HG03571 (cell line): Measurements from ENCODE around the gene ASMTL.
"Not testable (repeated sequence)": the region's sequence is repeated elsewhere in the genome, so short reads cannot be mapped to it uniquely, and the experiment has no call there.

ENCODE experiments used
- ATAC-seq: cut with Tn5 transposase; IDR thresholded peaks from one replicate; pipeline ENCODE4 v1.9.1; 2021; ENCODE audit not compliant: unreplicated experiment

Gene ASMTL

DNA sequence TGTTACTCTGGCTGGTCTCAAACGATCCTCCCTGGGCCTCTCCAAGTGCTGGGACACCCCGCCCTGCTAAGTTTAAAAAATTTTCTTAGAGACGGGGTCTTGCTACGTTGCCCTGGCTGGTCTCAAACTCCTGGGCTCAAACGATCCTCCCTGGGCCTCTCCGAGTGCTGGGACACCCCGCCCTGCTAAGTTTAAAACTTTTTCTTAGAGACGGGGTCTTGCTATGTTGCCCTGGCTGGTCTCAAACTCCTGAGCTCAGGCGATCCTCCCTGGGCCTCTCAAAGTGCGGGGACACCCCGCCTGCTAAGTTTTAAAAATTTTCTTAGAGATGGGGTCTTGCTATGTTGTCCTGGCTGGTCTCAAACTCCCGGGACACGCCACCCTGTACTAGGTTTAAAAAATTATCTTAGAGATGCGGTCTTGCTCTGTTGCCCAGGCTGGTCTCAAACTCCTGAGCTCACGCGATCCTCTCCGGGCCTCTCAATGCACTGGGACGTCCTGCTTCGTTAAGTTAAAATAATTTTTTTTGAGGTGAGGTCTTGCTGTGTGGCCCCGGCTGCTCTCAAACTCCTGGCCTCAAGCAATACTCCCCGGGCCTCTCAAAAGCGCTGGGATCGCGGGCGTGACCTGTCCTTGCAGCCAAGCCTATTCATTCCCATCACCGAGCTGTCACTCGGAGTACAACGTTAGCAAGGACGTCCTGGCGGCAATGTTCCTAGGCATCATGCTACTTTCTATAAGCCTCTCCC is 61.9 kb downstream of the ASMTL start:
- ATAC-seq, result no peak

DNA sequence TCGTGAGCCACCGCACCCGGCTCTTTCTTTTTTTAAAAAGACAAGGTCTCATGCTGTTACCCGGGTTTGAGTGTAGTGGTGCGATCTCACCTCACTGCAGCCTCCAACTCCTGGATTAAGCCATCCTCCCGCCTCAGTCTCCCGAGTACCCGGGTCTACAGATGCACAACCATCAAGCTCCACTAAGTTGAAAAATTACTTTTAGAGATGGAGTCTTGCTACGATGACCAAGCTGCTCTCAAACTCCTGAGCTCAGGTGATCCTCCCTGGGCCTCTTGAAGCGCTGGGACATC is 62.8 kb downstream of the ASMTL start:
- ATAC-seq, result no peak

- no peak for ATAC-seq
Observed at GRCh38 chrX:1389181-1389992, 63.3 kb downstream of the ASMTL start.

DNA sequence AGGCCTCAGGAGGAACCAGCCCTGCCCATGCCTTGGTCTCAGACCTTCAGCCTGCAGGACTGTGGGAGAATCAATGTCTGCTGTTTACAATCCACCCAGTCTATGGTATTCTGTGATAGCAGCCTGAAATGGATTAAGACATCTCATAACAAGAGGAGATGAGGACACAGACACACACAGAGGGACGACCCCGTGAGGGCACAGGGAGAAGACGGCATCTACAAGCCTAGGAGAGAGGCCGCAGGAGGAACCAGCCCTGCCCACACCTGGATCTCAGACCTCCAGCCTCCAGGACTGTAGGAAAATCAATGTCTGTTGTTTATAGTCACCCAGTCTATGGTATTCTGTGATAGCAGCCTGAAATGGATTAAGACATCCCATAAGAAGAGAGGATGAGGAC is 64.1 kb downstream of the ASMTL start:
- ATAC-seq, result no peak

DNA sequence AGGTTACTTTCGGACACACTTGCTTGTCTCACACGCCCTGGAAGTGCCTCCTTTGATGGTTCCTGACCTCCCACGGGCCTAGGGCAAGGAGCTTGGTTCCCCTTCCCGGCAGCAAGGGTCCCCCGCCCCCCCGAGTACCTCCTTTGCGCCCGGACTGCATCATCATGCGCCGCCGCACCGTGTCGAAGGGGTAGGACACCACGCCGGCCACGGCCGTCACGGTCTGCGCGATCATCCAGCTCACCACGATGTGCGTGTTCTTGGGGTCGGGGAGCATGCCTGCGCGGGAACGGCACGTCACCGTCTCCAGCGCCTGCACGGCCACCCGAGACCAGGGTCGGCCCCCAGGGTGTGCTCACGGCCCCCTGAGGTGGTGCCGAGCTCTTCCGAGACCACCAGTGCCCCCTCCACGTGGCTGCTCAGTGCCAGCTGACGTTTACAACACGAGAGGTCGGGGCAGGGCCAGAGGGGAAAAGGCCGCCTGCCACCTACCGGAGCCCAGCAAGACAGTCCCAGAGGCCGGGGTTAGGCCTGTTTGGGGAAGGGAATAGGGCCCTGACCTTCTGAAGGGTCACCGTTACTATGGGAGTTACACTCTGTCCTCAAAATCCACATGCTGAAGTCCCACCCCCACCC is 65.5 kb downstream of the ASMTL start:
- no peak for ATAC-seq

DNA sequence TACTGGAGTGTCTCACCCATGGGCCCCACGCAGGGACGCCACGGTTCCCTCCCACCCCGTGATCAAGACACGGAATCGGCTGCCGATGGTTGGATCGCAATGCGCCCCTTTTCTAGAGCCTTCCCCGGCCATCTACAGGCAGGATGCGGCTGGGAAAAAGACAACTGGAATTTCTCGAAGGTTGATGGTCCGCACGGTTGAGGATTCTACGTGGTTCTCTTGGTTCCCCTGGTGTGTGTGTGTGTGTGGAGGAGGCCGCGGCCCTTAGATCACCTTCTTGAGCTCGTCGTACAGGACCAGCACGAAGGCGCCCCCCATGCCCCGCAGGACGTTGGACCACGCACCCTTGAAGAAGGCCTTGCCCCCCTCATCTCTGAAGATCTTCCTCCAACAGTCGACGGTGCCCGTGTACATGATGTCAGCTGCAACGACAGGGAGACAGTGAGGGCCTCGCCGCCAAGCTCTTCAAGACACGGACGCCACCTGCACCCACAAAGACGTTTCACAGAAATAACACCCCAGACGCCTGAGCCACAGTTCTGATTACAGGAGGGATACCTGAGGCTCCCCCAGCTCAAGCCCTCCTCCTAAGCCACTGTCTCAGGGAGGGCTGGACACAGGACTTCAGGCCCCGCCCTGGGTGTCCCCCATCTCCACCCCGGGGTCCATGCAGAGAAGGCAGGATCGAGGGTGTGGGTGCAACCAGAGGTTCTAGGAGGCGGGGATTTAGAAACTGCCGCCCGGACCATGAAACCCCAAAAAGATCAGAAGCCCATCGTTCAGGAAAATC is 66.2 kb downstream of the ASMTL start:
- ATAC-seq, result no peak

DNA sequence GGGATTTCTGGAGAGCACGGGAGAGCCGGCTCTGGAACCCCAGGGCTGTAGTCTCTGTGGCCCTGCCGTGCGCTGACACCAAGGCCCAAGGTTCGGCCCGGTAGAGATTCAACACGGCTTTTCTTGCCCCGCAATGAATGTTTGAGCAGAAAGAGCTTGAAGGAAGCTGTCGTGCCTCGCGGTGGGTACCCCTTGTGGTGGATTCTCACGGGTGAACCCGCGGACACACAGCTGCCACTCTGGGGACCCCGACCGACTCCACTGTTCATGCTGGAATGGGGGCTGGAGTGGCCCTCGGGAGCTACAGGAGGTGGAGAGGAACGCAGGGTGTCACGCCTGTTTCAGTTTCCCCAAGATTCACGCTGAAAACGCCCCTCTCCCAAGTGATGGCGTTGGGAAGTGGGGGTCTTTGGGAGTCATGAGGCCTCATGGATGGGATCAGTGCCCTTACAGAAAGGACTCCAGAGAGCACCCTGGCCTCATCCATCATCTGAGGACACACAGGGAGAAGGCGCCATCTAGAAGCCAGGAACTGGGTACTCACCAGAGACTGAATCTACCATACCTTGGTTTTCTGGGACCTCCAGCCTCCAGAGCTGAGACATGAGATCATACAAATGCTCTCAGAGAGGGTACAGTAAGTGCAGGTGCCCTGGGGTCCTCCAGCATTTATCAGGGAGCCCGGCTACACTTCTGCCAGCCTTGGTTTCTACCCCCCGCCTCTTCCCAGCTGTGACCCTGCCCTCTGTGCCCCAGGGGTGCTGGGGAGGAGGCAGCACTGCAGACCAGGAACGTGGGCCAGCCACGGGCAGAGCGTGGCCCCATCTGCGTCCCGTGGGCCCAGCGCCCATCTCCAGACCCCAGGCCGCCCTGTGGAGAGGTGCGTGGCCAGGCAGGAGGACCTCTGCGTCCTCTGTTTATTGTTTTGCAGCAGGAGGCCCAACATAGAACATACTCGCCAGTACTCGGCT is 67.2 kb downstream of the ASMTL start:
- no peak for ATAC-seq

DNA sequence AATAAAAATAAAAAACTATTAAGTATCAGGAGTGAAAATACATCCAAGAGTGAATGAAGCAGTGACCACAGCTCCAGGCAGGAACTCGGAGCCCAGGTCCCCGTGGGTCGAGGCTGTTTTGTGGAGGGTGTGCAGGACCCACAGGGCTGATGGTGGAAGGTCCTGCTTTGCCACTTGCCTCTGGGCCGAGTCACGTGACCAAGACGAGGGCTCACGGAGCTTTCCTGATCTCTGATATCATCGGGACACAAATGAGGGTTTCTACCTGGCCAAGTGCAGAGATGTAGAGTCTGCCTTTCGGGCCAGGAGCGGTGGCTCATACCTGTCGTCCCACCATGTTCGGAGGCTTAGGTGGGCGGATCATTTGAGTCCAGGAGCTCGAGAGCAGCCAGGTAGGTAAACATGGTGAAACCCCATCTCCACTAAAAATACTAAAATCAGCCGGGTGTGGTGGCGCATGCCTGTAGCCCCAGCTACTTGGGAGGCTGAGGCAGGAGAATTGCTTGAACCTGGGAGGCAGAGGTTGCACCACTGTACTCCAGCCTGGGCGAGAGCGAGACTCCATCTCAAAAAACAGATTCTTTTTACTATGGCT is 68.0 kb downstream of the ASMTL start:
- no peak for ATAC-seq

GRCh38 chrX:1380672-1381233 is 72.0 kb downstream of the ASMTL start:
- no peak for ATAC-seq

DNA sequence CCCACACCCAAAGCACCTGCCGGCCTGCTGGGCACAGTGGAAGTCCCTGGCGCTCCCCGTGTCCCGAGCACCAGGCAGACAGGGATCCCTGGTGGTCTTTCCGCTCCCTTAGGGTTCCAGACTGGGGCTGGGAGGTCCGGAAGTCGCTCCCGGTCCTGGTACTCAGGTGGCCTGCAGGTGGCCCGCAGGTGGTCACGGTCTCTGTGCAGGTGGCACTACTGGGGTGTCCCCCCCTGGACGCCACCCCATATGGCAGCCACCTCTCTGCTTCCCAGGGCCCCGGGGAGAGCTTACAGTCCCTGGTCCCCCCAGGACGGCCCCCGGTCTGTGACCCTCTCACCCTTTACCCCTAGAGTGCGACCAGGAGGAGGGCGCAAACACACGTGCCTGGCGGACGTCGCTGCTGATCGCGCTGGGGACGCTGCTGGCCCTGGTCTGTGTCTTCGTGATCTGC is 74.4 kb downstream of the ASMTL start:
- ATAC-seq, result no peak

DNA sequence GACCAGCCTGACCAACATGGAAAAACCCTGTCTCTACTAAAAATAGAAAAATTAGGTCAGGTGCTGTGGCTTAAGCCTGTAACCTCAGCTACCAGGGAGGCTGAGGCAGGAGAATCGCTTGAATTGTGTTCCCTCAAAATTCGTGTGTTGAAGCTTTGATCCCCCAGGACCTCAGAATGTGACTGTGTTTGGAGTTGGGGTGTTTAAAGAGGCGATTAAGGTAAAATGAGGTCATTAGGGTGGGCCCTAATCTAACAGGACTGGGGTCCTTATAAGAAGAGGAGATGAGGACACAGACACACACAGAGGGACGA is 84.4 kb downstream of the ASMTL start:
- no peak for ATAC-seq

- not testable (repeated sequence) for ATAC-seq
Observed at GRCh38 chrX:1366363-1366762, 86.3 kb downstream of the ASMTL start.

GRCh38 chrX:1361910-1362309 is 90.8 kb downstream of the ASMTL start:
- no peak for ATAC-seq

- no peak for ATAC-seq
Observed at GRCh38 chrX:1361275-1361674, 91.4 kb downstream of the ASMTL start.

DNA sequence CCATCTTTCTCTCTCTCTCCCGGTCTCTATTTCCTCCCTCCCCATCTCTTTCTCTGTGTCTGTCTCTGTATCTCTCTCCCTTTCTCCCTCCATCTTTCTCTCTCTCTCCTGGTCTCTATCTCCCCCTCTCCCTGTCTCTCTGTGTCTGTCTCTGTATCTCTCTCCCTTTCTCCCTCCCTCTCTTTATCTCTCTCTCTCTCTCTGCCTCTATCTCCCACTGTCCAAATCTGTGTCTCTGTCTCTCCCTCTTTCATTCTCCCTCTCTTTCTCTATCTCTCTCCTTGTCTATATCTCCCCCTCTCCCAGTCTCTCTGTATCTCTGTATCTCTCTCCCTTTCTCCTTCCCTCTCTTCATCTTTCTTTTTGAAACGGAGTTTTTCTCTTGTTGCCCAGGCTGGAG is 92.5 kb downstream of the ASMTL start:
- no peak for ATAC-seq

- ATAC-seq, result no peak
Observed at GRCh38 chrX:1359477-1359873, 93.2 kb downstream of the ASMTL start.

DNA sequence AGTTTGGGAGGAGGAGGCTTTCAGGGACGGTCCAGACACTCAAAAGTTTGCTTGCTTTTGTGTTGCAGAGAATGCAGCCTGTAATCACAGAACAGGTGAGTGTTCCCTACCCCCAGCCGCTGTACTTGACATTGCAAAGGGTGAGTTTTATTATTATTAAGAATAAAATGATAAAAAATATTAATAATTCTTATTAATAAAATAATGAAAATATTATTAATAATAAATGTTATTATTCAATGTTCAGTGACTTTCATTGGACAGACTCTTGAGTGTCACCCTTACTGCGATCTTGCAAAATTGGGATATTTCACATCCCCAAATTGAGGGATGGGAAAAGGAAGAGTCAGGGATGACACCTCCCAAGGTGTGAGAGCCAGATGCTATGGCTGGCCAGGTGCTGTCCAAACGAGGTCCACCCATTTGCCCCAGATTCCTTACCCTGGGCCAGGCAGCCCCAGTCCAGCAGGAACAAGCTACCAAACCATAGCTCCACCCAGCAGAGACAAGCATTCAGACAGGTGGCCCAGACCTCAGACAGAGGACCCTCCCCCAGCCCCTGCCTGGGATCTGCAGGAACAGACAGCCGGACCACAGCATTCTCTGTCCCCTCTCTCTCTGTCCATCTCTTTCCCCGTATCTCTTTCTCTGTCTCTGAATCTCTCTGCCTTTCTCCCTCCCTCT is 93.8 kb downstream of the ASMTL start:
- ATAC-seq, result no peak

DNA sequence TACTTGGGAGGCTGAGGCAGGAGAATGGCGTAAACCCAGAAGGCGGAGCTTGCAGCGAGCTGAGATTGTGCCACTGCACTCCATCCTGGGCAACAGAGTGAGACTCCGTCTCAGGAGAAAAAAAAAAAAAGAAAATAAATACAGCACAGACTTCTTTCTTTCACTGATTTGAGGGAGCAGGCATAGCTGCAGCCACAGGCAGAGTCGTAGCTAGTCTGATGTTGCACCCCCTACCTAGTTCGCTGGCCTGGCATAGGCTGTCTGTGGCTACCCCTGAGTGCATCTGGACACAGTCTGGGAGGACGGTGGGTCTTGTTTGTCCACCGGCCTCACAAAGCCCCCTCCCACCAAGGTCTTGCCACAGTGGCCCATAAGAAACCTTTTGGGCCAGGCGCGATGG is 94.7 kb downstream of the ASMTL start:
- ATAC-seq, result no peak
